Measurements from ENCODE around the gene SIGLEC9. TPM values are rescaled to one million over a fixed set of nuclear protein-coding genes. Genes with fewer than 3 reads are reported as not detected.

Gene SIGLEC9
- total RNA-seq, 1 experiment from 2014 or later: not detected

DNA sequence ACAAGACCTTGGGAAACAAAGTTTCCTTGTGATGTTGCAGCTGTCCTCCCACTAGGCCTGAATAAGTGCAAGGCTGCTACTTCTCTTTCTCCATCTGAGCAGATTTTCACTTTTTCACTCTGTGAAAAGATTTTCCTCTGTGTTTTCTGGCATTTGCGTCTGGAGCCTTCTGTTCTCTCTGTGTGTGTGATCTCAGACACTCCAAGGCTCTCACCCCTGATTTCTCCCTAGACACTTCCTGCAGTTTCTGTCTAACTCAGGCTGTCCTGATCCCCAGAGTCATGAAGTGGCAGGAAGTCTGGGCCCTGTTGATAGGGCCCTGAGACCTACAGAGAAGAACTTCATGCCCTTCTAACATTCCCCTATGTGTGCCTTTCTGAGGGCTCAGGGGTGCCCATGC is 54.5 kb downstream of the SIGLEC9 start:
- Histone ChIP-seq H3K27ac (ENCODE audit: low read depth, low read length) (no peak overlapping the region), H4K20me1 (ENCODE audit: insufficient read depth) (no peaks in the 10 kb centered on the region), H3K36me3 (ENCODE audit: control insufficient read depth in 1 of 2, insufficient read depth in 2 of 2, low read length in 2 of 2) (no peaks in the 10 kb centered on the region), H3K9ac (ENCODE audit: low read length) (no peak overlapping the region), H3K9me2 (ENCODE audit: insufficient read depth) (no peaks in the 10 kb centered on the region), H3K9me3 (ENCODE audit: control insufficient read depth in 1 of 2, insufficient read depth in 1 of 2, low read depth in 1 of 2, low read length in 2 of 2) (no peaks in the 10 kb centered on the region), H3K27me3 (ENCODE audit: insufficient read depth, low read length) (peaks cover 32% of the 10 kb centered on the region), H3K4me1 (ENCODE audit: control insufficient read depth in 1 of 2, insufficient read depth in 2 of 2, low read length in 2 of 2) (no peaks in the 10 kb centered on the region), H3K79me2 (ENCODE audit: insufficient read depth, low read length) (no peaks in the 10 kb centered on the region), H2AFZ (ENCODE audit: low read depth, low read length, poor library complexity, severe bottlenecking) (no peak overlapping the region), H3K4me3 (replicated peaks in 1 of 2; ENCODE audit: low read depth in 1 of 2, low read length in 2 of 2) (no peak overlapping the region), H3K4me2 (ENCODE audit: low read length) (no peak overlapping the region)
- CTCF ChIA-PET: no interaction called here
- DNase-seq (ENCODE audit: low read depth, low spot score) (no peak), ATAC-seq (no peak)
- RAD21 ChIA-PET (ENCODE audit: low non-redundant PET in 1 of 2, low total read pairs in 2 of 2, uncharacterized antibody in 2 of 2, unreplicated experiment in 2 of 2): no interaction called here
- POLR2A ChIA-PET: no interaction called here
- intact Hi-C loops (cut with micrococcal nuclease): no loop called here
- BruUV-seq (replicated peaks): no TSS peak
- TF ChIP-seq POLR2AphosphoS5 (IDR thresholded peaks at IDR 0.05; ENCODE audit: low read depth, low read length) (no peak), EZH2phosphoT487 (IDR thresholded peaks at IDR 0.05; ENCODE audit: borderline replicate concordance) (no peak), ELF1 (IDR thresholded peaks at IDR 0.05; ENCODE audit: borderline replicate concordance, low read depth) (no peak), ZNF274 (IDR thresholded peaks at IDR 0.05; ENCODE audit: low read depth, low read length) (no peak), CBX3 (IDR thresholded peaks at IDR 0.05; ENCODE audit: low read depth) (no peak), ZFX (IDR thresholded peaks at IDR 0.05) (no peak), POLR2A (IDR thresholded peaks at IDR 0.05; ENCODE audit: borderline replicate concordance, extremely low read depth, insufficient read depth, insufficient read length) (no peak), EZH2 (IDR thresholded peaks at IDR 0.05) (no peak), SIN3A (IDR thresholded peaks at IDR 0.05; ENCODE audit: low read depth) (no peak)
- TF ChIP-seq, protein P1, sequence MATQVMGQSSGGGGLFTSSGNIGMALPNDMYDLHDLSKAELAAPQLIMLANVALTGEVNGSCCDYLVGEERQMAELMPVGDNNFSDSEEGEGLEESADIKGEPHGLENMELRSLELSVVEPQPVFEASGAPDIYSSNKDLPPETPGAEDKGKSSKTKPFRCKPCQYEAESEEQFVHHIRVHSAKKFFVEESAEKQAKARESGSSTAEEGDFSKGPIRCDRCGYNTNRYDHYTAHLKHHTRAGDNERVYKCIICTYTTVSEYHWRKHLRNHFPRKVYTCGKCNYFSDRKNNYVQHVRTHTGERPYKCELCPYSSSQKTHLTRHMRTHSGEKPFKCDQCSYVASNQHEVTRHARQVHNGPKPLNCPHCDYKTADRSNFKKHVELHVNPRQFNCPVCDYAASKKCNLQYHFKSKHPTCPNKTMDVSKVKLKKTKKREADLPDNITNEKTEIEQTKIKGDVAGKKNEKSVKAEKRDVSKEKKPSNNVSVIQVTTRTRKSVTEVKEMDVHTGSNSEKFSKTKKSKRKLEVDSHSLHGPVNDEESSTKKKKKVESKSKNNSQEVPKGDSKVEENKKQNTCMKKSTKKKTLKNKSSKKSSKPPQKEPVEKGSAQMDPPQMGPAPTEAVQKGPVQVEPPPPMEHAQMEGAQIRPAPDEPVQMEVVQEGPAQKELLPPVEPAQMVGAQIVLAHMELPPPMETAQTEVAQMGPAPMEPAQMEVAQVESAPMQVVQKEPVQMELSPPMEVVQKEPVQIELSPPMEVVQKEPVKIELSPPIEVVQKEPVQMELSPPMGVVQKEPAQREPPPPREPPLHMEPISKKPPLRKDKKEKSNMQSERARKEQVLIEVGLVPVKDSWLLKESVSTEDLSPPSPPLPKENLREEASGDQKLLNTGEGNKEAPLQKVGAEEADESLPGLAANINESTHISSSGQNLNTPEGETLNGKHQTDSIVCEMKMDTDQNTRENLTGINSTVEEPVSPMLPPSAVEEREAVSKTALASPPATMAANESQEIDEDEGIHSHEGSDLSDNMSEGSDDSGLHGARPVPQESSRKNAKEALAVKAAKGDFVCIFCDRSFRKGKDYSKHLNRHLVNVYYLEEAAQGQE (IDR thresholded peaks at IDR 0.05; ENCODE audit: low read depth): no peak
- TF ChIP-seq, protein P2, sequence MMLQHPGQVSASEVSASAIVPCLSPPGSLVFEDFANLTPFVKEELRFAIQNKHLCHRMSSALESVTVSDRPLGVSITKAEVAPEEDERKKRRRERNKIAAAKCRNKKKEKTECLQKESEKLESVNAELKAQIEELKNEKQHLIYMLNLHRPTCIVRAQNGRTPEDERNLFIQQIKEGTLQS (IDR thresholded peaks at IDR 0.05): no peak
- TF ChIP-seq, protein P3, sequence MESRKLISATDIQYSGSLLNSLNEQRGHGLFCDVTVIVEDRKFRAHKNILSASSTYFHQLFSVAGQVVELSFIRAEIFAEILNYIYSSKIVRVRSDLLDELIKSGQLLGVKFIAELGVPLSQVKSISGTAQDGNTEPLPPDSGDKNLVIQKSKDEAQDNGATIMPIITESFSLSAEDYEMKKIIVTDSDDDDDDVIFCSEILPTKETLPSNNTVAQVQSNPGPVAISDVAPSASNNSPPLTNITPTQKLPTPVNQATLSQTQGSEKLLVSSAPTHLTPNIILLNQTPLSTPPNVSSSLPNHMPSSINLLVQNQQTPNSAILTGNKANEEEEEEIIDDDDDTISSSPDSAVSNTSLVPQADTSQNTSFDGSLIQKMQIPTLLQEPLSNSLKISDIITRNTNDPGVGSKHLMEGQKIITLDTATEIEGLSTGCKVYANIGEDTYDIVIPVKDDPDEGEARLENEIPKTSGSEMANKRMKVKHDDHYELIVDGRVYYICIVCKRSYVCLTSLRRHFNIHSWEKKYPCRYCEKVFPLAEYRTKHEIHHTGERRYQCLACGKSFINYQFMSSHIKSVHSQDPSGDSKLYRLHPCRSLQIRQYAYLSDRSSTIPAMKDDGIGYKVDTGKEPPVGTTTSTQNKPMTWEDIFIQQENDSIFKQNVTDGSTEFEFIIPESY (IDR thresholded peaks at IDR 0.05; ENCODE audit: extremely low read depth, insufficient replicate concordance, low read length): no peak

Other genes starting within 250 kb of the SIGLEC9 start
- gene KLK4, start 213.5 kb upstream of the SIGLEC9 start, total RNA-seq (2021; ENCODE audit: unreplicated experiment): 0.84 TPM
- gene KLK5, start 171.9 kb upstream of the SIGLEC9 start, total RNA-seq (2021; ENCODE audit: unreplicated experiment): 1.2 TPM
- 40.5 TPM for gene KLK6, start 155.3 kb upstream of the SIGLEC9 start, total RNA-seq (2021; ENCODE audit: unreplicated experiment)
- 30.5 TPM for gene KLK7, start 141.0 kb upstream of the SIGLEC9 start, total RNA-seq (2021; ENCODE audit: unreplicated experiment)
- gene KLK8, start 123.3 kb upstream of the SIGLEC9 start, total RNA-seq (2021; ENCODE audit: unreplicated experiment): 92.8 TPM
- 33.6 TPM for gene KLK10, start 105.2 kb upstream of the SIGLEC9 start, total RNA-seq (2021; ENCODE audit: unreplicated experiment)
- not detected for gene KLK11, start 98.3 kb upstream of the SIGLEC9 start, total RNA-seq (2021; ENCODE audit: unreplicated experiment)
- not detected for gene KLK12, start 89.9 kb upstream of the SIGLEC9 start, total RNA-seq (2021; ENCODE audit: unreplicated experiment)
- gene KLK13, start 59.8 kb upstream of the SIGLEC9 start, total RNA-seq (2021; ENCODE audit: unreplicated experiment): 3.2 TPM
- 0.76 TPM for gene KLK14, start 42.0 kb upstream of the SIGLEC9 start, total RNA-seq (2021; ENCODE audit: unreplicated experiment)
- 14.0 TPM for gene CTU1, start 16.5 kb upstream of the SIGLEC9 start, total RNA-seq (2021; ENCODE audit: unreplicated experiment)
- not detected for gene SIGLEC7, start 17.4 kb downstream of the SIGLEC9 start, total RNA-seq (2021; ENCODE audit: unreplicated experiment)
- 3.1 TPM for gene CD33, start 100.2 kb downstream of the SIGLEC9 start, total RNA-seq (2021; ENCODE audit: unreplicated experiment)
- gene SIGLECL1, start 126.2 kb downstream of the SIGLEC9 start, total RNA-seq (2021; ENCODE audit: unreplicated experiment): not detected
- not detected for gene IGLON5, start 186.7 kb downstream of the SIGLEC9 start, total RNA-seq (2021; ENCODE audit: unreplicated experiment)
- 4.6 TPM for gene VSIG10L, start 217.2 kb downstream of the SIGLEC9 start, total RNA-seq (2021; ENCODE audit: unreplicated experiment)
- gene ETFB, start 241.5 kb downstream of the SIGLEC9 start, total RNA-seq (2021; ENCODE audit: unreplicated experiment): 140 TPM
- 1.8 TPM for gene CLDND2, start 244.1 kb downstream of the SIGLEC9 start, total RNA-seq (2021; ENCODE audit: unreplicated experiment)
- gene NKG7, start 247.7 kb downstream of the SIGLEC9 start, total RNA-seq (2021; ENCODE audit: unreplicated experiment): not detected

Measured in HCT116 (cell line).